NCI-H2196 (cell line): Measurements from ENCODE around the gene FXYD6.
A peak's percentile ranks its signal among the peaks of the same experiment; 100 is the strongest.

Experiments
- DNase-seq: peaks from one replicate; lab custom pipeline; 2025; ENCODE audit not compliant: unreplicated experiment; lab: John Stamatoyannopoulos, UW

Gene FXYD6

DNA sequence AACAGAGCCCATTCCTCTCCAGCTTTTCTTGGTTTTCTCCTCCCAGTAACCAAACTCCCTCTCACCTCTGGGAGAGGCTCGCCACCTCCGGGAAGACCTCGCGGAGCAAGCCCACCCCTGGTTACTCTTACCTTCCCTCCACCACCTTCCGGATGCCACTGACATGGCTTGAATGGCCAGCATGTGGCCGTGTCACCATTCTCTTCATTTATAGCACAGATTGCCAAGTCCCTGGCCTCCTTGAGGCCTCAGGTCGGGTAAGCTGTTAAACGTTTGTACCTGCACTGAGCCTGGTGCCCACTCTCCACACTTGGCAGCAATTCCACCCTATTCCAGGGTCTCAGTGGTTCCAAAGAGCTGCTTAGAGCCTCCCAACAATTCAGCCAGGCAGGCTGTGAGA is 43.9 kb downstream of the FXYD6 start:
- DNase-seq = no peak

- DNase-seq = no peak
Measured at GRCh38 chr11:117831661-117832415, 44.6 kb downstream of the FXYD6 start.

DNA sequence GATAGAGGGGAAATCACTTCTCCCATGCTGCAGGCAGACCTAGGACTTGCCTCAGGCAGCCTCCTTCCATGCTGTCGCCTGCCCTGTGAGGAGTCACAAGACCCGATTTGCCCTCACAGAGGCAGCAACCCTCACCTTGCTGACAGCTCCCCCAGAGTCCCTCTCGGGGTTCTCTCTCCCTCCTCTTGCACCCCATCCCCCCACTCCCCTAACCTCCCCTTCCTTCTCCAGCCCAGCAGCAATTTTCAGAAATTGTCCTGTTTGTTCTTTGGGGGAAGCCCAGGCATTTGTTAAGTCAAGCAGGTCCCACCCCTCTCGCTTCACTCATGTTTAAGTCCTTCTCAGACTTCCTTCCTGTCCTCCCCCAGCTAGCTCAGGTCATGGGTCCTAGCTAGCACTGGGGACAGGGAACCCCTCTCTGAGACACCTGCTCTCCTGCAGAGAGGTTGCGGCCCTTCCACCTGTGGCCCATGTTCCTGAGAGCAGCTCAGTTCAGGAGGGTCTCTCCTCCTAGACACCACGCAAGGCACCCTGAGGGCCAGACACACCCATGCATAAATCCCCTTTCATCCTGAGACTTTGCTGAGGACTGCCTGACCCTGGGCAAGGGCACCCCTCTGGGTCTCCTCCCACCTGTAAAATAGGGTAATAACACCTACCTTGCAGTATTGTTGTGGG is 45.6 kb downstream of the FXYD6 start:
- no peak for DNase-seq

- no peak for DNase-seq
Measured at GRCh38 chr11:117830072-117830471, 46.4 kb downstream of the FXYD6 start.

DNA sequence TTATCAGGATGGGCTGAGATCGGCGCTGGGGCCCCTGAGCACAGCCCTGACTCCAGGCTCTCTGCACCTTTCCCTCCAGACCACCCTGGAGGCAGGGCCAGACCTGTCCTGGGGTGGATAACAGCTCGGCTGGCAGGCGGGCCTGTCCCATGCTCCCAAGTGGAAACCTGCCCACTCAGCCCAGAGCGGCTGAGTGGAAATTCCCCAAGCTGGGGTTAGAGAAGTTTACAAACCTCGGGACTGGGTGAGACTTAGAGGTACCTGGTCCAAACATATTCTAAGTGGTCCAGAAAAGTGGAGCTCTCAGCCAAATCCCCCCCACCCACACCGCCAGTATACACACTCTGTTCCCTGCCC is 47.1 kb downstream of the FXYD6 start:
- no peak for DNase-seq

- no peak for DNase-seq
Measured at GRCh38 chr11:117828611-117829368, 47.7 kb downstream of the FXYD6 start.

- peak; percentile 41 for DNase-seq
Measured at GRCh38 chr11:117827521-117828511, 48.6 kb downstream of the FXYD6 start.

DNA sequence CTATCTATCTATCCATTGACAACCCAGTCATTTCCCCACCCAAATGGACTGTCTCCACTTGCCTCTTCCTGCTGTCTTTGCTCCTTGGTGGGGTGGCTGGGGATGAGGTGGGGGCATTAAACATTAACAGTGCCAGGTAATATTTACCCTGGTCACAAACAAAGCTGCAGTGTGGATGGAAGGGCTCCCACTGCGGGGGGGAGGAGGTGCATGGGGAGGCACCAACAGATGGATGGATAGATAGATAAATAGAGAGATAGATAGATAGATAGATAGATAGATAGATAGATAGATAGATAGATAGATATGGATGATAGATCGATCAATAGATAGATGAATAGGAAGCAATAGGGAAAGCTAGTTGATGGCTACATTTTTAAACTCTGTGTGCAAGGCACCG is 49.6 kb downstream of the FXYD6 start:
- no peak for DNase-seq

DNA sequence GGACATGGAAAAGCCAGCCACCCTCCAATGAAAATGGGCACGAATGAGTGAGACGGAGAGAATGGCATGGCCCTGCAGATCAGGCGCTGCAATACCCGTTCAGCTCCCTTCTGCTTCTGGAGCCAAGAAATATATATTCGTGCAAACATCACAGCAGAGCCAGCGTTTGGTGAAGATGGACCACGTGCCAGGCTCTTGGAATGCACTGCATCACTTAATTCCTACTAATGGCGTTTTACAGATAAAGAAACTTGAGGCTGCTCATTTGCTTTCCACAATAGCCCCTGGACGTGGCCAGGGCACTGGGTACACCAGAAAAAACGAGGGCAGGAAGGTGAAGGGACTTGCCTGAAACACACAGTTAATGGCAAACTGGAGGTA is 50.3 kb downstream of the FXYD6 start:
- DNase-seq = no peak

DNA sequence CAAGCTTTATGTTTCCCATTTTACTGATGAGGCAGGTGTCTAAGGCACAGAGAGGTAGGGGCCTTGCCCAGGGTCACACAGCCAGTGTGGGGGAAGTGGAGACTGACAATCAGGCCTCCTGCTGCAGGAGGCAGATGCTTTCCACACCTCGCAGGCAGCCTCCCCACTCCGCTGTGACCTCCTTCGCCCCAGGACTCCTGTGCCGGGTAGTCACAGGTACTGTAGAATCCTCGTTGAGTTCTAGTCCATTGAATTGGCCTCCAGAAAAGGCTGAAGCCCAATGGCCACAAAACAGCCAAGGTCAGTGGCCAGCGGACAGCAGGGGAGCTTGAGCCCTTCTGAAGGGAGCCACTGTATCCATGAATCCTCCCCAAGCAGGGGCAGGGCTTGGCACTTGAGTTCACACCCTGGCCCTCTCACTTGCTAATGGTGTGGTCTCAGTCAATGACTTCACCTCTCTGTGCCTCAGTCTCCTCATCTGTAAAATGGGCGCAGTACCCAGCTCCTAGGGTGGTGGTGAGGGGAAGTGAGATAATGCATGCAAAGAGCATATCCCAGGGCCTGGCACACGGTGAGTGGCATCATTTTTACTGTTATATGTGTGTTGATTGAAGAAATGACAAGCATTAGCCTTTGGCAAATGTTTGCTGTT is 50.8 kb downstream of the FXYD6 start:
- no peak for DNase-seq

GRCh38 chr11:117824571-117825537 is 51.6 kb downstream of the FXYD6 start, which contains the start of gene FXYD2:
Gene FXYD2 (minus strand): TSS chr11:117824744. CDS start chr11:117824678, 66 bp downstream.
- DNase-seq = no peak

GRCh38 chr11:117823946-117824420 is 52.5 kb downstream of the FXYD6 start:
- DNase-seq = no peak

GRCh38 chr11:117823294-117823945 is 53.0 kb downstream of the FXYD6 start:
- no peak for DNase-seq

DNA sequence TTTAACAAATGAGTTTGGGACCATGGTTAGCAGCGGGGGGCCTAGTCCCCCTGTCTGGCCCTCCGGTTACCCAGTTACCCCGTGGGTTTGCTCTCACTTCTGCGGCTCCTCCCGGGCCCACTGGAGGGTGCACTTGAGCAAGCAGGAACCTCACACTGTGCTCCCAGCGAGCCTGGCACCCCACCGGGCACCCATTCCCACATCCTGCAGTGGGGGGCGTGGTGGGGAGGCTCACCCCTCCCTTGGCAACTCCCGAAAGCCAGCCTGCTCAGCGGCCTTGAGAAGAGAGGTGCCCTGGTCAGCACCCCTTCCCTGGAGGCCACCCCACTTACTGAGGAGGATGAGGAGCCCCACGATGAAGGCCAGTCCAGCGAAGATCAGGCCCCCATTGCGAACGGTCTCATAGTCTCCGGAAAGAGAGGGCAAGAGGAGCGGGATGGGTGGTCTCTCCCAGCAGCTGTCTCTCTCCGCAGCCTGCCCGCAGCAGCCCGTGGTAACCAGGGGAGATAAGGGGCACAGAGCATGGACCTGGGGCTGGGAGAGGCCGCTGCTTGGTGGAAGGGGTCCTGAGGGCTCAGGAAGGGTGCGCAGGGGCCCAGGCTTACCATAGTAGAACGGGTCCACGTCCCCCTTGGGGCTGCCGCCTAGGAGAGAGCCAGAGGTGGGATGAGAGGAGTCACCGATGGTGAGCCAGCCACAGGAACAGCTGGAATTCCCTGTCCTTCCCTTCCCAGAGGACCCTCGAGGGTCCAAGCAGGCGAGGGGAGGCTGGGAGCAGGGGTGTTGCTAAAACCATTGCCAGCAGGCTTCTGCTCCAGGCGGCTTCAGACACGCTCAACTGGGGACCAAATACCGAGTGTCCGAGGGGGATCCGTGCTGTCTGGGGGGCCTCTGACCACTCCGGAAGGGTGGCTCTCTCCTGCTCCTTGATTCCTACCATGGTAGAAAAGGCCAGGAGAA is 54.1 kb downstream of the FXYD6 start:
- DNase-seq = peak; percentile 55

DNA sequence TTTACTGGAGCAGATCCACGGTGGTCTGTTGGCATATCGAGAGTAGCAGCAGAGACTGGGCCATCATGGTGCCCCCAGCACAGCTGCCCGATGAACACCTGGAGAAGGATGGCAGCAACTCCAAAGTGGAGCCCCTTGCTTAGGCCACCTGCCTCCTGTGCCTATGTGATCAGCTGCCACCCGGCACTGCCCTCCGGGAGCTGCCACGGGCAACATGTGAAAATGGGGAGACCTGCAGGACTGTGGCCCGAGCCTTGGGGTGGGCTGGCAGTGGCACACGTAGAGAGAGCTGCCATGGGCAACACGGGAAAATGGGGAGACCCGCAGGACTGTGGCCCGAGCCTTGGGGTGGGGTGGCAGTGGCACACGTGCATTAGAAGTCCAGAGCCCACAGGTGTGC is 55.0 kb downstream of the FXYD6 start:
- DNase-seq = no peak

DNA sequence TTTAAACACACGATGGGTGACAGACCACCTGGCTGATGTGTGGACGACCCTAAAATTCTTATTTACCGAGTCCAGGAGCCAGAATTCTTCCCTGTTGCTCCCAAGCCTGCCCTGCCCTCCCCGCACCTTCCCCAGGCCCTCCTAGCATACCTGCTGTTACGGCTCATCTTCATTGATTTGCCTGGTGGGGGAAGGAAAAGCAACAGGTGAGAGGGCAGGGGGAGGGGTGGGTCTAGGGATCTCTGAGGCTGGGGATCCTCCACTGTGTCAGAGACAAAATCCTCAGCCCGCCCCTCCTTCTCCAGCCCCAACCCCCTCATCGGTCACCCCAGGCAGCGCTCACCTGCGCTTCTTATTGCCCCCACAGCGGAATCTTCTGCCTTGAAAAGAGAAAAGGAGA is 55.9 kb downstream of the FXYD6 start:
- DNase-seq = no peak

- peak; percentile 58 for DNase-seq
Measured at GRCh38 chr11:117820071-117820470, 56.4 kb downstream of the FXYD6 start.
